AG08395 (cell line): ENCODE measurements around the gene RASAL3.
A peak's percentile ranks its signal among the peaks of the same experiment; 100 is the strongest.
"Not testable (repeated sequence)": the region's sequence is repeated elsewhere in the genome, so short reads cannot be mapped to it uniquely, and the experiment has no call there.

ENCODE experiments used
- DNase-seq: peaks from one replicate; pipeline ENCODE4 v3.0.0; 2012; ENCODE audit warnings: mixed read lengths, low spot score

Gene RASAL3

GRCh38 chr19:15421136-15421695 lies 43.1 kb downstream of the RASAL3 start:
- no peak for DNase-seq

GRCh38 chr19:15419413-15420025 lies 44.8 kb downstream of the RASAL3 start:
- DNase-seq = peak; percentile 40

- DNase-seq = peak; percentile 100
These were observed 45.5 kb downstream of the RASAL3 start, which contains the start of gene AKAP8L for GRCh38 chr19:15418579-15419412. AKAP8L (minus strand) TSS chr19:15418988; CDS start chr19:15418923, 65 bp downstream.

- DNase-seq = peak; percentile 30
These were observed 46.1 kb downstream of the RASAL3 start for GRCh38 chr19:15418231-15418578.

- no peak for DNase-seq
These were observed 46.6 kb downstream of the RASAL3 start for GRCh38 chr19:15417699-15418098.

GRCh38 chr19:15412832-15413231 lies 51.5 kb downstream of the RASAL3 start:
- no peak for DNase-seq

- not testable (repeated sequence) for DNase-seq
These were observed 53.0 kb downstream of the RASAL3 start for GRCh38 chr19:15411351-15411750.

- DNase-seq = no peak
These were observed 59.5 kb downstream of the RASAL3 start for GRCh38 chr19:15404780-15405211.

- no peak for DNase-seq
These were observed 60.1 kb downstream of the RASAL3 start for GRCh38 chr19:15404097-15404779.

GRCh38 chr19:15403151-15403531 lies 61.2 kb downstream of the RASAL3 start:
- DNase-seq = no peak

- DNase-seq = no peak
These were observed 61.8 kb downstream of the RASAL3 start for GRCh38 chr19:15402411-15403150.
